RWPE1 (cell line): Measurements from ENCODE around the gene NIPAL3.
"Not testable (repeated sequence)": the region's sequence is repeated elsewhere in the genome, so short reads cannot be mapped to it uniquely, and the experiment has no call there.

Experiments
- CTCF ChIA-PET: fragments of 350-600 bp; sonication (Branson Sonifier 250); formaldehyde crosslinking; extraction: SDS; loops from one replicate; lab custom pipeline; 2021; lab: Yijun Ruan, JAX
- POLR2A ChIA-PET: fragments of 400-600 bp; formaldehyde crosslinking; extraction: SDS; loops from one replicate; lab custom pipeline; 2020; ENCODE audit warnings: antibody characterized with exemption; ENCODE audit not compliant: low non-redundant PET; lab: Yijun Ruan, JAX
- DNase-seq: peaks from one replicate; pipeline ENCODE4 v3.0.0; 2012; ENCODE audit warnings: low spot score
- H3K27ac ChIP-seq: fragments of 450-650 bp; 2 replicates; pipeline ENCODE4 v1.5.1; 2017
- TF ChIP-seq, protein P1 (sequence below): fragments of 450-650 bp; conservative IDR thresholded peaks from 2 replicates; pipeline ENCODE4 v1.5.1; 2017; ENCODE audit warnings: low read depth, mild to moderate bottlenecking

Gene NIPAL3

DNA sequence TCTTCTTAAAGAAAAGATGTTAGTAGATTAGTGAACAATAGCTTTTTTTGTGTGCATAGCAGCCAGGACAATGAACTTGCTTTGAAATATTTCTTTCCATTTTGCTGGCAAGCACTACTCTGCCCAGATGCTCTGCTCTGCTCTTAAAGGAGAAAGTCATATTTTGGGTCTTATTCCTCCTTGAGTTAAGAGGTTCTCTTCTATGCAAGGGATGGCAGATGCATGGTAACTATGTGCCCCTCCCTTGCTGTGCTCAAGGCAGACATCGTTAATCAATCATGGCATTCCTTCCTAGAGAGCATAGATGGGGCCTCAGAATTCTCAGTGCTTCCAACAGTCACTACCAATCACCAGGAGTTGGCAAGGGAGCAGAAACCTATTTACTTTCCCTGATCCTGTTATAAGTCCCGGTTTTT, 27.6 kb downstream of the NIPAL3 start:
- CTCF ChIA-PET = interaction anchor here (1.0 to 1.2 kb wide), 2 partner anchors 11 to 15 kb away, joined by 3 read pairs; no protein-coding TSS in a partner anchor

DNA sequence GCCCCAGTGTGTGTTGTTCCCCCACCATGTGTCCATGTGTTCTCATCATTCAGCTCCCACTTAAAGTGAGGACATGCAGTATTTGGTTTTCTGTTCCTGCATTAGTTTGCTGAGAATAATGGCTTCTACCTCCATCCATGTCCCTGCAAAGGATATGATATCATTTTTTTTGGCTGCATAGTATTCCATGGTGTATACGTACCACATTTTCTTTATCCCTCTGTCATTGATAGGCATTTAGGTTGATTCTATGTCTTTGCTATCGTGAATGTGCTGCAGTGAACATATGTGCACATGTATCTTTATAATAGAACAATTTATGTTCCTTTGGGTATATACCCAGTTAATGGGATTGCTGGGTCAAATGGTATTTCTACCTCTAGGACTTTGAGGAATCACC, 30.8 kb downstream of the NIPAL3 start:
- CTCF ChIA-PET, DNase-seq, POLR2A ChIA-PET, H3K27ac ChIP-seq: not testable (repeated sequence)

More for the DNA sequence above, 27.6 kb downstream of the NIPAL3 start:
- no peak for DNase-seq
- POLR2A ChIA-PET = no interaction called here
- TF ChIP-seq, protein P1, sequence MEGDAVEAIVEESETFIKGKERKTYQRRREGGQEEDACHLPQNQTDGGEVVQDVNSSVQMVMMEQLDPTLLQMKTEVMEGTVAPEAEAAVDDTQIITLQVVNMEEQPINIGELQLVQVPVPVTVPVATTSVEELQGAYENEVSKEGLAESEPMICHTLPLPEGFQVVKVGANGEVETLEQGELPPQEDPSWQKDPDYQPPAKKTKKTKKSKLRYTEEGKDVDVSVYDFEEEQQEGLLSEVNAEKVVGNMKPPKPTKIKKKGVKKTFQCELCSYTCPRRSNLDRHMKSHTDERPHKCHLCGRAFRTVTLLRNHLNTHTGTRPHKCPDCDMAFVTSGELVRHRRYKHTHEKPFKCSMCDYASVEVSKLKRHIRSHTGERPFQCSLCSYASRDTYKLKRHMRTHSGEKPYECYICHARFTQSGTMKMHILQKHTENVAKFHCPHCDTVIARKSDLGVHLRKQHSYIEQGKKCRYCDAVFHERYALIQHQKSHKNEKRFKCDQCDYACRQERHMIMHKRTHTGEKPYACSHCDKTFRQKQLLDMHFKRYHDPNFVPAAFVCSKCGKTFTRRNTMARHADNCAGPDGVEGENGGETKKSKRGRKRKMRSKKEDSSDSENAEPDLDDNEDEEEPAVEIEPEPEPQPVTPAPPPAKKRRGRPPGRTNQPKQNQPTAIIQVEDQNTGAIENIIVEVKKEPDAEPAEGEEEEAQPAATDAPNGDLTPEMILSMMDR = no peak
- H3K27ac ChIP-seq = no peak overlapping the region

DNA sequence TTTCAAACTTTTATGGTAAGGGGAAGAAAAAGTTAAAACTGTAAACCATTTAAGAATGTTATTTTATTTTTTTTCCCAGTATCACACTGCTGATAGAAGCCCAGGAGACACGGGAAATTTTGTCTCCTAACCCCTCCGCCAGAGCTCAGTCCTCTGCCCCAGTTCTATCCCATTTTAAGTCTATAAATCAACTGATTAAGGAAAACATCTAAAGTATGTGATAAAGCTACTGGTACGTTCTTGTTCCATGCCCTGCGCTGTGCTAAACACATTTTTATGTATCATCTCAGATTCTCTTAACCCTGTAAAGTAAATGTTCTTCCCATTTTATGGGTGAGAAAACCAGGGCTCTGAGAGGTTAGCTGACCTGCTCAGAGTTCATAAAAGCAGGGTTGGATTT, 34.7 kb downstream of the NIPAL3 start:
- no peak for DNase-seq
- POLR2A ChIA-PET = no interaction called here
- CTCF ChIA-PET = no interaction called here
- no peak overlapping the region for H3K27ac ChIP-seq
- TF ChIP-seq, protein P1 = no peak

DNA sequence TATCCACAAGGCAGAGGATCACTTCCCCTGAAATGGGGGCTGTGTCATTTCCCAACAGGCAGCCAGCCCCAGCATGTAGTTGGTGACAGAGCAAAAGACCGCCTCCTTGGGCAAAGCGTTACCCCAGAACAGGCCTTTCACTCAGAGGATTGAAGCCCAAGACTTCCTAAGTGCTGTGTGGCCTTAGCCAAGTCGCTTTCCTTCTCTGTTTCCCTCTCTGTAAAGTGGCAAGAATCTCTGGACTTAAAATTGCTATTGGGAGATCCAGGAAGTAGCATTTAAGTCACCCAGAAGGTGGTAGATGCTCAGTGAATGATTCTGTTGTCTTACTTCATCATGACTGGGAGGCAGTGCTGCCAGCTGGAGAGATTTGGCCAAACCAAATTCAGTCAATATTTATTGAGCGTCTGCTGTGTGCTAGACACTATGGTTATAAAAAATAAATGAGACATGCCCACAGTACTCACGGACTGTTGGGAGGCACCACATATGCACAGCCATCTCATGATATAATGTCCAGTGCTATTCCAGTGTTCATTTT, 35.3 kb downstream of the NIPAL3 start:
- H3K27ac ChIP-seq = no peak overlapping the region
- ChIA-PET POLR2A (no interaction called here), CTCF (no interaction called here)
- TF ChIP-seq, protein P1 = no peak
- DNase-seq = no peak

DNA sequence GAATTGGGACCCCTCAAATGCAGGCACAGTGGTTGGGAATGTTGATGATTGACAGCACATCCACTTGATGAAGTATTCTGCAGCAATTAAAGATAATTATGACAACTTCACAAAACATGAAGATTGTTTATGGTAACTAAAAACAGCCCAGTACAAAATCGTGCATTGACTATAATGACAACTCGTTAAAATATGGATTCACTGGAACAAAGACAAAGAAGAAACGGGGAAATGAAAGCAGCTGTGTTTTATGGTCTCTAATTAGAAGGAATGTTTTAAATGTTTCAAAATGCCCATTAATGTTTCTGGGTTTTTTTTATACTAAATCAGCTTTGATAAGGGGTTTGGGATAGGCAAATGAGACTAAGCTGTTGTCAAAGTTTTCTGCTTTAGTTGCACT, 36.1 kb downstream of the NIPAL3 start:
- TF ChIP-seq, protein P1 = no peak
- ChIA-PET POLR2A (no interaction called here), CTCF (no interaction called here)
- DNase-seq = no peak
- H3K27ac ChIP-seq = no peak overlapping the region

DNA sequence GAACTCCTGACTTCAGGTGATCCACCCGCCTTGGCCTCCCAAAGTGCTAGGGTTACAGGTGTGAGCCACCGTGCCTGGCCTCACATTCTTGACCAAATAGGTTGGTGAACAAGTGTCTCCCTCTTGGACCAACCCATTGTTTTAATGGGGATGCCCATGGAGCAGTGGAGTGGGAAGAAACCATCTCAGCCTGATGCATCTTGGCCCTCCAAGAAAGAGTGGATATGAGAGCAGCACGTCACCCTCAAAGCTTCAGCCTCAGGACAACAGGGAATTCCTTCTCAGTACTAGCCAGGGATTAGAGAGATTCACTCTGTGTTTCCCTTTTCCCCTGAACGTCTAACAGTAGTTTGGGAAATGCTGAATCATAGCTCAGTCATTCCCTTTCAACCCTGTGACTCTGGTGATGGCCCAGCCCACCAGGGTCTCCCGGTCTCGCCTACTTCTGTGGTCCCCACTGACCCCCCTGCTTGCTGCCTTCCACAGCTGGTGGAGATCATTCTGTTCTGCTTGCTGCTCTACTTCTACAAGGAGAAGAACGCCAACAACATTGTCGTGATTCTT, 37.4 kb downstream of the NIPAL3 start:
- TF ChIP-seq, protein P1 = no peak
- CTCF ChIA-PET = interaction anchor here (1.1 kb wide), 1 partner anchor 251 kb away, joined by 3 read pairs; no protein-coding TSS in a partner anchor
- H3K27ac ChIP-seq = no peak overlapping the region
- no peak for DNase-seq
- POLR2A ChIA-PET = no interaction called here

DNA sequence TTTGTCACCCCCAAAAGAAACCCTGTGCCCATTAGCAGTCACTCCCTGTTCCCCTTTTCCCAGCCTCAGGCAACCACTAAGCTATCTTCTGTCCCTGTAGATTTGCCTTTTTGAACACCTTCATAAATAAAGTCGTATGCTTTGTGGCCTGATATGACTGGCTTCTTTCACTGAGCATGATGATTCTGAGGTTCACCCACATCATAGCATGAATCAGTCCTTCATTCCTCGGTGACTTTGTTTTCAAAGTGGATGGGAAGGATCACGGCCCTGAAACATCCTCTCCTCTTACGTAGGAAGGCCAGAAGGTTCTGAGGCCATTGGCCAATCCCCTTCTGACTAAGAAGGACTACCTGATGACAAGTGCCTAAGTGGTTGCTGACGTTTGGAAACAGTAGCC, 39.1 kb downstream of the NIPAL3 start:
- POLR2A ChIA-PET = no interaction called here
- H3K27ac ChIP-seq = no peak overlapping the region
- CTCF ChIA-PET = no interaction called here
- TF ChIP-seq, protein P1 = no peak
- DNase-seq = no peak
